NCI-H1694 (cell line): Measurements from ENCODE around the gene KLF13.

ENCODE experiments used
- DNase-seq: peaks from one replicate; lab custom pipeline; 2025; lab: John Stamatoyannopoulos, UW

KLF13 gene

DNA sequence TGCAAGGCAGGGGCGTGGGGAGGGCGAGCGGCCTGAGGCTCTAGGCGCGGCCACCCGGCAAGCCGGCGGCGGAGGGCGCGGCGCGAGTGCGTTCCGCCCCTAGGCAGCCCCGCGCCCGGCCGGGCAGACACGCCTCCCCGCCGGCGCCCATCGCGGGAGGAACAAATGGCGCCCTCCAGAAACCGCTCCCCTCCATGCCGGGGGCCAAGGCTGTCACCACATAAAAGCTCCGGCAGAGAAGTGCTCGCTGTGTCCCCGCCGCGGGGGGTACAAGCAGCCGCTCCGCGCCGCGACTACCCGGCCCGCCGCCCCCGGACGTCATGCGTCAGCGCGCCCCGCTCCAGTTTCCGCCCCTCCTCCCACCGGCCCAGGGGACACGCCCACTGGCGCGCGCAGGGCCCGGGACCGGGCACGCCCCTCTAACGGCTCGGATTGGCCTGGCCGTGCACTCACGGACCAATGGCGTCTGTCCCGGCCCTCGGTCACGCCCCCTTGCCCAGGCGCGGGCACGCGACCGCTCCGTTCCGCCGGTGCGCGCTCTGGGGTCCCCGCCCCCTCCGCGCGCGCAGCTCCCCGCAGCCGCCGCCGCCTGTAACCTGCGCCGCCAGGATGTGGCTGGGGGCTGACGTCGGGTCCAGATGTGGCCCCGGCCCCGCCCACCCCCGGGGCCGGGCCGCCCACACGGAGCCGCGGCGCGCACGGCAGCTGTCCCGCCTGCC, at the start of gene KLF13:
Gene KLF13 (plus strand): TSS at position 680 of the 719 bp plus-strand sequence. CDS start 378 bp downstream, outside the sequence.
- DNase-seq: peak; percentile 68

DNA sequence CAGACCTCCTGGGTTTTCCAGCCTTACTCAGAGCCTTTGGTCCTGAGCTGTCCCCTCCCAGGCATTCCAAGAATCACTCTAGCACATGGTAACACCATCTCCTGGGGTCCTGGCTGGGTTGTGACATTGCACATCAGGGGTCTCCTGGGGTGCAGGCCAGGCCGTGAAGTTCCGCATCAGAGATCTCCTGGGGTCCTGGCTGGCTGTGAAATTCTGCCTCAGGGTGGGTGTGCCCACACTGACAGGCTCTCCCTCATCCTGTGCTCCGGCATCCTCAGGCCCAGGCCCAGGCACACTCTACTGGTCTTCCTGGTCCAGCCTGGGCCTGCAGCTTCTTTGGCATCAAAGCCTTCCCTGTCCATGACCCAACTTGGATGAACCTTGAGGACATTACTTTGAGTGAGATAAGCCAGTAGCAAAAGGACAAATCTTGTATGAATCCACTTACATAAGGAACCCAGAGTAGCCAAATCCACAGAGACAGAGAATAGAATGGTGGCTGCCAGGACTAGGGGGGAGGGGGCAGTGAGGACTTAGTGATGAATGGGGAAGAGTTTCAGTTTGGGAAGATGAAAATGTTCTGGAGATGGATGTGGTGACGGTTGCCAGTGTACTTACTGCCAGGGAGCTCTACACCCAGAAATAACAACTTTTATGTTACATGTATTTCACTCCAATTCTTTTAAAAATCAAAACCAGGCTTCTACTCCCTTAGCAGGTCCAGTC, 49.1 kb upstream of the KLF13 start:
- DNase-seq: no peak

DNA sequence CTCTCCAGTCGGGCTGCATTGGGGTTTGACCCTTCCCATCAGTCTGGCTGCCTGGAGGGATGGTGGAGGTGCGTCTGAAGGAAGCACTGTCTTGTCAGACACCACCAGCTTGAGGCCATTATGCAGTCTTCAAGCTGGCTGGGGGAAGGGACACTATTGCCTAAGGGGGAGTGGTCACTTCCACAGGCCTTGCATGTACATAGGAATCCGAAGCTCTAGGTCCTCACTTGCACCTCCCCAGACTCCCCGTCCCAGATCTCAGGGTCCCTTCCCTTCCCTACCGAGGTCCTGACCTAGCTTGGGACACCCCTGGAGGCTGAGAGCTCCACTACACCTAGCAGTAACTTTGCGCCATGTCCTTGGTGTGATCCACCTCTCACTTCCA, 48.6 kb upstream of the KLF13 start:
- no peak for DNase-seq

DNA sequence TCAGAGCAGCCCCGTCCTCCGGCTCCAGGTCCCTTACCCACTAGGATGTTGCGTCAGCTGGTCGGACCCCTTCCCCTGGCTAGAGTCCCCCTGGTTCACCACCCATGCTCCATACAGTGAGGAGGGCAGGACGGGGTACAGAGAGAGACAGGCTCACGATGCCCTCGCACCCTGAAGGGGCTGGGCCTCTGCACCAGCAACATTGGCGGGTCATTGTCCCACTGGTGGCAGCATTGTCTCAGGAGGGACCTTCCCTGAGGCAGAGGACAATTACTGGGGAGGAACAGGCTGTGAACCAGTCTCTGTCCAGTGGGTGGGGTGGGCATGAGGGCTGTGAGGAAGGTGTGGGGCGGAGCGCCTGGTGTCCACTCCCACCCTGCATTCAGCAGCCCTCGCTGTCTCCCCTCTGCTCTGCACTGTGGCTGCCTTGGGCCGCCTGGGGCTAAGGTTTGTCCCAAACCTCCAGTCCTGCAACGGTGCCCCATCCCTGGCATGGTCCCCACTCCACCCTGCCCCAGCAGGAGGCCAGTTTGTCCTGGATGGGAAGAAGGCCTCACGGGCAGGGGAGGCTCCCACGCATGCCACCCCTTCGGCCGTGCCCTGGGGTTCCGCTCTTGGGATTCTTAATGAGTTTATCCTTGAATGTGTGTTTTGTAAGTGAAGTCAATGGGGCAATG, 48.0 kb upstream of the KLF13 start:
- DNase-seq: no peak

DNA sequence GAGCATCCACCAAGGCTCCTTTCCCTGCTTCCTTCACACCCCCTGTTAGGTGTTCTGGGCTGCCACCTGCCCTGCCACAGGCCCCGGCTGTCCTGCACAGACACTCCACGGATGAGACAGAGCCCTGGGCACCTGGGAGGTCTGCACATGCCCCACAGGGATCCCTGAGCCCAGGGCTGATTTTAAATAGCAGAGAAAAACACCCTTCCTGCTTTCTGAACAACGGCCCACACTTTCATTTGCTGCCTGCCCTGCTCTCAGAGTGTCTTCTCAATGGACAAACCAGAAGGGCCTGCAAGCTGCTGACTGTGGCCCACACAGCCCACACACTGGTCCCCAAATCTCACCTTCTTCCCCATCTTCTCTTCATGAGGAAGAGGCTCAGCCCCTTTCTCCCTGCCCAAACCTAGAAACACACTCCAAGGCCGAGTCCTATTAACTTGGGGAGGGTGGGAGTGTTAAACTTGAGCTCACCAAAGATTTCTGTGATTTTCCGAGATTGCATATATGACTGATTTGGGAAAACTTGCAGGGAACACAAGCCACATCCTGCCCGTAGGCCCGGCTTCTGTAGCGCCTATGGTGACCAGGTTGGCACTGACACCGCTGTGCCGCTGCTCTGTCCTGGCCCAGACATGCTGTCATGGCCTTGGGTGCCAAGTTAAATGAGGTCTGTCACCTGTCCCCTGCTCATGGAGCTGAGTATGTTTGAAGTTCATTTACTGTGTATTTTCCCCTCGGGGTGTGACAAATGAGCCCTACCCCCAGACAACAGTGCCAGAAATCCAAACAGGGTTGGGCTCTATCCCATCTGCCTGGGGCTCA, 47.2 kb upstream of the KLF13 start:
- DNase-seq: no peak

DNA sequence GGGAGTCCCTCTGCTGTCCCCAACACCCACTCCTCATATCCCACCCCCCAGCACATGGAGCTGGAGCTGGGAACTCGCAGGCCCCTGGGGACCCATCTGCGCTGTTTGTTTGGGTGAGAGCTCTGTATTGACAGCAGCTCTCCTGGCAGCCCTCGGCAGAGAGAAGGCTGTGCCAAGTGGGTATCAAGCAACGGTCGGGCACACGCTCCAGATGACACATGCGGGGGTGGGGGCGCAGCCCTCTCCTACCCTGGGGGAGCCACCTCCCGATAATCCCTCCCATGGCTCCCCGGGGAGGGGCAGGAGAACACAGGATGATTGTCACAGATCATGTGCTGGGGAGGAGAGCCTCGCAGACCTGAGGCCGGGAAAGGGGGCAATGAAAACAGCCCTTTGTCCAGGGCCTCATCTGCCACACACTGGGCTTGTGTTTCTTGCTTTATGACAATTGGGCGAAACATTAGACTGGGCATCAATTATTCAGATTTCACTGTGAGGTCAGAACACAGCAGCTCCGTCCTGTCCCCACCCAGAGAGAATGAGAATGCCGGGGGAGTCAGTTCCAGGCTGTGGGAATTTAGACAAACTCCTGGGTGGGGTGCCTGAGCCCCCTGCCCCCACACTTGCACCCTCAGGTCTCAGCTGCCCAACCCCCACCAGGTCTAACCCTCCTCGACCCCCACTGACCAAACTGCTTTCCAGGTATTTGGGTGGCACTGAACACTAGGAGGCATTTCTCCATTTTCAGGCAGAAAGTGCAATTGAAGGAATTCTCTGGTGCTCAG, 46.4 kb upstream of the KLF13 start:
- DNase-seq: peak; percentile 82

DNA sequence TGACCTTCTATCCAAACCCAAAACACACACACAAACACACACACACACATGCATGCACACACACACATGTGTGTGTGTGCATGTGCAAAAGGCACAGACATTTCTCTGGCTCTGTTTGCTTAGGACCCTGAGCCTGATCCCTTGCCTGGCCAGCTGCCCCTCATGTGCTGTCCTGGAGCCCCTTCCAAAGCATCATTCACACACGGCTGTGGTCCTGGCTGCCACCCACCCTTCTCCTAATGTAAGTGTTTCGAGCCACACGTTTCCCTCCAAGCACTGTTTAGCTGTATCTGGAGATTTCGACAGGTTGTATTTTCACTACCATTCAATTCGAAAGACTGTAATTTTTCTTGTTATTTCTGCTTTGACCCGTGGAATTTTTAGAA, 45.8 kb upstream of the KLF13 start:
- DNase-seq: no peak

DNA sequence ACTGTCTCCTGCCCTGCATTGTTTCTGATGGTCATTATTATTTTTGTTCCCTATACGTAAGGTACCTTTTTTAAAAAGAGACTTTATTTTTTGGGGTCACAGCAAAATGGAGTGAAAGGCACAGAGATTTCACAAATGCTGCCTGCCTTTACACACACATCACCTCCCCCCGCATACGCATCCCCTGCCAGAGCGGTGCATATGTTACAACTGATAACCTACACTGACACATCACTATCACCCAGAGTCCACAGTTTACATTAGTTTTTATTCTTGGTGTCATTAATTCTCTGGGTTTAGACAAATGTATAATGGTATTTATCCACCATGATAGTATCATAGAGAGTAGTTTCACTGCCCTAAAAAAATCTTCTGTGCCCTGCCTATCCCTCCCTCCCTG, 43.6 kb upstream of the KLF13 start:
- no peak for DNase-seq

DNA sequence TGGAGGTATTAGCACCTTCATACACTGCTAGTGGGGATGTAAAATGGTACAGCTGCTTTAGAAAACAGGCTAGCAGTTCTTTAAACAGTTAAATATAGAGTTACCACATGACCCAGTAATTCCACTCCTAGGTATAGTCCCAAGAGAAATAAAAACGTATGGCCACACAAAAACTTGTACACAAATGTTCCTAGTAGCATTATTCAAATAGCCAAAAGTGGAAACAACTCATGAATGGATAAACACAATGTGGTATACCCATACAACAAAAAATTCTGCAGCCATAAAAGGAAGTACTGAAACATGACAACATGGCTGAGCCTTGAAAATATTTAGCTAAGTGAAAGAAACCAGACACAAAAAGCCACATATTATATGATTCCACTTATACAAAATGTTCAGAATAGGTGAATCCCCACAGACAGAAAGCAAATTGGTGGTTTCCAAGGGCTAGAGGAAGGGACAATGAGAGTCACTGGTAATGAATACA, 40.8 kb upstream of the KLF13 start:
- DNase-seq: no peak

DNA sequence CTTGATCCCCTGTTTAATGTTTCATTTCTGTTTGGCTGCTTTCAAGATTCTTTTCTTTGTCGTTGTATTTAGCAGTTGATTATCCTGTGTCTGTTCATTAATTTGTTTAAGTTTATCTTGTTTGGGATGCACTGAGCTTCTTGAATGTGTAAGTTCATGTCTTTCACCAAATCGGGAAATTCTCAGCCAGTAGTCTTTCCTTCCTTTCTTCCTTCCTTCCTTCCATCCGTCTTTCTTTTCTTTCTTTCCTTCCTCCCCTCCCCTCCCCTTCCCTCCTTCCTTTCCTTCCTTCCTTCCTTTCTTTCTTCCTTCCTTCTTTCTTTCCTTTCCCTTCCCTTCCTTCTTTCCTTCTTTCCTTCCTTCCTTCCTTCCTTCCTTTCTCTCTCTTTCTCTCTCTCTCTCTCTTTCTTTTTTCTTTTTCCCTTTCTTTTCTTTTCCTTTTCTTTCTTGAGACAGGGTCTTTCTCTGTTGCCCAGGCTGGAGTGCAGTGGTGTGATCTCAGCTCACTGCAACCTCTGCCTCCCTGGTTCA, 35.5 kb upstream of the KLF13 start:
- DNase-seq: no peak

DNA sequence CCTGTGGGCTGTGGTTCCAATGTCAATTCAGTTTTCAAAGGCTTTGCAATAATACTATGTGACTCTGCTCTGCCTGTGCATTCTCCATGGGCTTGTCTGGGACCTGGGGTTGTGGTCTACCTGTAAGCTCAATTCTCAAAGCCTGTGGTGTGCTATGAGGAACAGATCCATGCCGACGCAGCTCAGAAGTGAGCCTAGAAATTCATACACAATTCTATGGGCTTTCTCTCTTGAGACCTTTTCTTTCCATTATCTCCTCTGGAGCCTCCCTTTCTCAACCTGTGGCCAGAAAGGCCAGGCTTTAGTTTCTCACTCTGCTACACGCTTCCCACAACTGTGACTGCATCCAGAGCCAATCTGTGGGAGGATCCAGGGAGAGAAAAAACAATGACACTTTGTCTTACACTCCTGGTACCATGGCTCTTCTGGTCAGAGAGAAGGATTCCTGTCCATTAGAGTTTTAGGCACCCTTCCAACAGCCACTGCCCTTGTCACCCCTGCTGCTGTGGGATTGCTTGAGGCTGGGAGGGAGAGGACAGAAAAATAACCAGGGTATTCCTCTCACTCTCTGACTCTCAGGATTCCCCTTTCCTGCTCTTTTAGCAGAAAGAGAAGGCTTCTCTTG, 34.1 kb upstream of the KLF13 start:
- DNase-seq: no peak

DNA sequence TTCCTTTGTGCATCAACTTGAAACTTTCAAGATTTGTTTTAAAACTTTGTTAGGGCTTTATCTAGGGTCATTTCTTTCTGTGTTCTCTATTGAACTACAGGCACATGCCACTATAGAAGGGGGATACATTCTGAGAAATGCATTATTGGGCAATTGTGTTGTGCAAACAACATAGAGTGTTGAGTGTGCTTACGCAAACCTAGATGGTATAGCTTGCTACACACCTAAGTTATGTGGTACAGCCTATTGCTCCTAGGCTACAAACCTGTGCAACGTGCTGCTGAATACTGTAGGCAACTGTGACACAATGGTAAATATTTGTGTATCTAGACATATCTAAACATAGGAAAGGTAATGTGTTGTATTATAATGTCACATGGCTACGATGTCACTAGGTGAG, 33.0 kb upstream of the KLF13 start:
- DNase-seq: no peak

DNA sequence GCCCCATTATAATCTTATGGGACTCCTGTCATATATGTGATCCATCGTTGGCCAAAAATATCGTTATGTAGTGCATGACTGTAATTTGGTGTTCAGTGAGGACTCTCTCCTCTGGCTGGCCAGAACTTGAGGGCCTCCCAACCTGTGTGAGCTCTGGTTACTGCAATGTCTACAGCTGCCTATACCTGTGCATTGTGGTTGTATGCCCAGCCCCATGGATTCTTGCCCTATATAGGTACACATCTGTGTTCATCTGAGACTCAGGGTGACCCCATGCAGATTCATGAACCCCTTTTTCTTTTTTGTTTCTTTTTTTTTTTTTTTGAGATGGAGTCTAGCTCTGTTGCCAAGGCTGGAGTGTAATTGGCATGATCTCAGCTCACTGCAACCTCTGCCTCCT, 32.6 kb upstream of the KLF13 start:
- no peak for DNase-seq

DNA sequence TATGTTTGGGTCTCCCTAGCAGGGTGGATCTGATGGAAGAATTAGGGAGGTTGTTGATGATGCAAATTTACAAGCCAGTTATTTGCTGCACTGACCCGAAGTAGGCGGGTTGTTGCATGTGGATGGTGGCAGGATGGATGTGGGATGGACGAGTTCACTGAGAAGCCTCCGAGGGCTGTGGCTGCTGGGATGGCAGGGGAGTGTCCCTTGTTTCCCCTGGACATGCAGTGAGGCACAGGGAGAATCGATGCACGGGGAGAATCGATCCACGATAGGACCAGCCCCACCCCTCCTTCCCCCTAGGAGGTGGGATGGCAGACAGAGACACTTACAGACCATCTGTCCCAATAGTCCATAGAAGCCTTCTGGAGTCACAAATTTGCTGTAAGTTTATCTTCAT, 31.0 kb upstream of the KLF13 start:
- DNase-seq: no peak

DNA sequence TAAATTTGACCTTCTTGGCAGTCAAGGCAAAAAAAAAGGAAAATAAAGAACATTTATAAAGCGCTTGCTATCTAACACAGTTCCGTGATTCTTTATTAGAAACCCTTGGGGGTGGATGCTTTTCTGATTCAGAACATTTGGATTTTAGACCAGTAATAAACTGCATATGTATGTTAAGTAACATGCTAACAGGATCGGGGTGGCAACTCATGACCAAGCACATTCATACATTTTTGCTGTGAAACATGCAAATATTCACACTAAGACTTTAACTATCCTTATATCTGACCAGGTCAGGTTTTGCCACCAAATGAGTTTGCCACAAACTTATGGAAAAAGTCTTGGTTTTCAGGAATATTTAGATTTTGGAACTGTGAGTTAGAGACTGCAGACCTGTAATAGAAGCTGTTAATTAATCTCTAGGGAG, 30.4 kb upstream of the KLF13 start:
- no peak for DNase-seq

DNA sequence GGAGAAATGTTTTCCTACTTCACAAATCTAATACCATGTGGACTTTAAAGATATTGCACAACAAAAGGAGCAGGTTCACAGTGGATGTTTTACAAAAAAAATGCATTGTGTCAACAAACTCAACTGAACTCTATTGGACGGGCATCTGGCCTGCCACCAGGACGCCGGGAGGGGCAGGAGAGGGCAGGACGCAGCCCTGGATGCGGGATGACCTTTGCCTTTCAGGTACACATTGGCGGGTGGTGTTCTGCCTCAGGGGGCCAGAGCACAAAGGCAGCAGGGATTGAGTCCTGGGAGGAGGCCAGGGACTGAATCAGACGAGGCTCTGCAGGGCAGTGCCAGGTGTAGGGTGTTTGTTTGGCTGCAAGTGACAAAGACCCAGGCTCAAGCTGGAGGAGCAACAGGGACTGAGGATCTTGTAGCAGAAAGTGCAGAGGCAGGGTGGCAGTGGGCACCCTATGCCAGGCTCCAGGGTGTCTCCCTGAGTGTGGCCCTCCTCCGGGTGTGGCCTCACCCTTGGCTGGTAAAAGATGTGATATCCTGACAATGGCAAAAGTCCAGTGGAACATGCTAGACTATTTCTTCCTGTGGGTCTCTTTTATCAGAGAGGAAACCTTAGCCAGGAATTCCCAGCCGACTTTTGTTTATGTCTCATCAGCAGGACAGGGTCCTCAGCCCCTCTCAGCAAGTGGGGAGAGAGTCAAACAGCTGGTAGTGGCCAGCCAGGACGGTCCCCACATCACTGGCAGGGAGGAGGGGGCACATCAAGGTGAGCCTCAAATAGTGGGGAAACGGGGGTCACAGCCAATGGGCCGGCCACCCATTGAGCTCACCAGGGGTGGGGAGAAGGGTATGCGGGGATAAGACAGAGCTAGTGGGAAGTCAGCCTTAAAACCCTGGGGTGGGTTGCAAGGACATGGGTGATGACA, 29.7 kb upstream of the KLF13 start:
- no peak for DNase-seq

DNA sequence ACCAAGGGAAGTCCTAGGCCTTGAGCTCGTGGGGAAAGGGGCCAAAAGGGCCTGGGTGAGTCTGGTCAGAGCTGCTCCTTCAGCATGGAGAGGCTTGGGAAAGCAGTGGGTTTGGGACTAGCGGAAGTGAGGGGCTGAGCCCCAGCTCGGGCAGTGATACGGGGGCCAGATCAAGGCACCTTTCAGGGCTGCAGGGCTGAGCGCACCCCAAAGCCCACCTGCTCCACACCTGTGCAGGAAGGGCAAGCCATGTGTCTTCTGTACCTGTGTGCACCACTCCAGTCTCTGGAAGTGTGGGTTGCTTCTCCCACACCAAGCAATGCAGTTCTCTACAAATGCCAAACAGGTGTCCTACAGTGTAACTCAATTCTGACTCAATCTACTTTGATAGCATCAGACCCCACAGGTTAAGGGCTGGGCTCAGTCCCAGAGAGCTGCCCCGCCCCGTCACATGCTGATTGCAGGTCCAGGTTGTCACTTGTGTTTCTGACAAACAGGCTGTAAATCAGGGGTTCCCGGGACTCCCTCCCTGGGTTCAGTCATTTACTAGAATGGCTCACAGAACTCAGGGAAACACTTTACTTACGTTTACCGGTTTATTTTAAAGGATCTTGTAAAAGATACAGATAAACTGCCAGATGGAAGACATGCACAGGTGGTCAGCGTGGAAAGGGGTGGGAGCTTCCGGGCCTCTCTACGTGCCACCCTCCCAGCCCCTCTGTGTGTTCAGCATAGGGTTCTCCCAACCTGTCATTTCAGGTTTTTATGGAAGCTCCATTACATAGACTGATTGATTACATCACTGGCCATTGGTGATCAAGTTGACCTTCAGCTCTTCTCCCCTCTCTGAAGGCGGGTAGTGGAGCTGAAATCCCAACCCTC, 28.8 kb upstream of the KLF13 start:
- no peak for DNase-seq

DNA sequence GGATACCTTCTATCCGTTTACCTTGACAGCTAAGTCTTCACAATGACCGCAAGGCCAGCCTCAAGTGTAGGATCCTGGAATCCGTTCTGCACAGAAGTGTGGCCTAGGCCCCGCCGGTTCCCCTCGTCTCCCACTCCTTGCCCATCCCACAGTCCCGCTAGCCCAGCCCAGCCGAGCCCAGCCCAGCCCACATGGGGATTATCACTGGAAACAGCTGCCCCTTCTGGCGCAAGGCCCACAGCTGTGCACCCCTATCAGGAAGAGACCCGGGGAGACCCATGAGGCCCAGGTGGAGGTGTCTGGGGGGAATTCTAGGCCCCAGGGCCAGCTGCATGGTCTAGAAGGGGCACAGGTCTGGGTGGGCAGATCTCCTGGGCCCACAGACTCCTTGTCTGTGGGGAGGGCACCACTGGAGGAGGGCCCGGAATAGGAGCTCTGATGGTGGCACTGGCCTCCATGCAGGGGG, 27.9 kb upstream of the KLF13 start:
- no peak for DNase-seq
